HEK293 (cell line): ENCODE measurements around the gene WDR77.

Experiments
- SCRT1 ChIP-seq: fragments of 450-650 bp; formaldehyde crosslinking; IDR thresholded peaks from 2 replicates; pipeline ENCODE4 v1.5.1; 2016; ENCODE audit warnings: missing biosample characterization, missing genetic modification characterization, borderline replicate concordance
- ZNF140 ChIP-seq: fragments of 450-650 bp; formaldehyde crosslinking; IDR thresholded peaks from 2 replicates; pipeline ENCODE4 v1.5.1; 2016; ENCODE audit warnings: missing biosample characterization, missing genetic modification characterization
- ZNF701 ChIP-seq: fragments of 450-650 bp; formaldehyde crosslinking; IDR thresholded peaks from 2 replicates; pipeline ENCODE4 v1.5.1; 2016; ENCODE audit warnings: missing biosample characterization, missing genetic modification characterization

- no peak for TF ChIP-seq SCRT1 (tag by site-specific recombination)
- TF ChIP-seq ZNF701 (tag by site-specific recombination): no peak
- no peak for TF ChIP-seq ZNF140 (tag by site-specific recombination)
Observed at GRCh38 chr1:111470596-111470995, 21.5 kb upstream of the WDR77 start.
